ENCODE measurements around the gene VIPR2.
"Not testable (repeated sequence)": the region's sequence is repeated elsewhere in the genome, so short reads cannot be mapped to it uniquely, and the experiment has no call there.

The VIPR2 gene

GRCh38 chr7:159104188-159104920, 40.3 kb downstream of the VIPR2 start:
- DNase-seq (ENCODE audit: low spot score): no peak

- no peak for DNase-seq (ENCODE audit: low spot score)
These were observed 41.1 kb downstream of the VIPR2 start for GRCh38 chr7:159103382-159104187.

GRCh38 chr7:159102681-159103381, 41.8 kb downstream of the VIPR2 start:
- no peak for DNase-seq (ENCODE audit: low spot score)

- DNase-seq (ENCODE audit: low spot score): not testable (repeated sequence)
These were observed 43.0 kb downstream of the VIPR2 start for GRCh38 chr7:159101661-159102091.

- DNase-seq (ENCODE audit: low spot score): not testable (repeated sequence)
These were observed 43.6 kb downstream of the VIPR2 start for GRCh38 chr7:159101083-159101395.

GRCh38 chr7:159100281-159101082, 44.2 kb downstream of the VIPR2 start:
- DNase-seq (ENCODE audit: low spot score): not testable (repeated sequence)

- no peak for DNase-seq (ENCODE audit: low spot score)
These were observed 44.9 kb downstream of the VIPR2 start for GRCh38 chr7:159099711-159100231.

GRCh38 chr7:159098811-159099655, 45.6 kb downstream of the VIPR2 start:
- no peak for DNase-seq (ENCODE audit: low spot score)

- DNase-seq (ENCODE audit: low spot score): no peak
These were observed 46.3 kb downstream of the VIPR2 start for GRCh38 chr7:159098424-159098786.

- DNase-seq (ENCODE audit: low spot score): no peak
These were observed 46.8 kb downstream of the VIPR2 start for GRCh38 chr7:159097661-159098423.

GRCh38 chr7:159096736-159097581, 47.7 kb downstream of the VIPR2 start:
- no peak for DNase-seq (ENCODE audit: low spot score)

- no peak for DNase-seq (ENCODE audit: low spot score)
These were observed 48.7 kb downstream of the VIPR2 start for GRCh38 chr7:159095979-159096411.

- no peak for DNase-seq (ENCODE audit: low spot score)
These were observed 49.5 kb downstream of the VIPR2 start for GRCh38 chr7:159094919-159095915.

GRCh38 chr7:159094023-159094740, 50.5 kb downstream of the VIPR2 start:
- DNase-seq (ENCODE audit: low spot score): no peak

GRCh38 chr7:159093351-159093971, 51.2 kb downstream of the VIPR2 start:
- no peak for DNase-seq (ENCODE audit: low spot score)

- no peak for DNase-seq (ENCODE audit: low spot score)
These were observed 52.0 kb downstream of the VIPR2 start for GRCh38 chr7:159092701-159093121.

Measured in left forelimb (tissue), 1 donor.